NCI-H1436 treated with DMSO at 0.1 percent for 48 hours (cell line): ENCODE measurements around the gene TRAK1.
"Not testable (repeated sequence)": the region's sequence is repeated elsewhere in the genome, so short reads cannot be mapped to it uniquely, and the experiment has no call there.

Experiments
- DNase-seq: peaks from one replicate; lab custom pipeline; 2025; lab: John Stamatoyannopoulos, UW

TRAK1 gene

GRCh38 chr3:42097566-42097946 is 6.4 kb downstream of the TRAK1 start:
- DNase-seq = no peak

GRCh38 chr3:42098171-42098570 is 7.0 kb downstream of the TRAK1 start:
- no peak for DNase-seq

- DNase-seq = no peak
Measured at GRCh38 chr3:42099020-42099765, 8.0 kb downstream of the TRAK1 start.

DNA sequence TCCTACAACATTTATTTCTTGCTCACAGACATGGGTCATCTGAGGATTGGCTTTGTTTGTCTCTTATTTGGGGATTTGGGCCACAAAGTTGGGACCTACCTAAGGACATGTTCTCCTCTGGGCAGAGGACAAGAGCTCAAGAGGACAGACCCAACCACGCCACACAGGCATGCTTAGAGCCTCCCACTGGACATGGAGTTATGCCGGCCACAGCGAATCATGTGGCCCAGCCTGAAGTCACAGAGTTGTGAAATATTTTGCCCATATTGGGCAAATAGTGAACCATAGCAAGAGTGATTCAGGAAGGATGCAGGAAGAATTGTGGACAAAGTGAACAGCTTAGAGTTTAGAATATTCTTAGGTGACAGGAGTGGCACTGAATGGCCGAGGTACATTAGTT is 9.9 kb downstream of the TRAK1 start:
- no peak for DNase-seq

DNA sequence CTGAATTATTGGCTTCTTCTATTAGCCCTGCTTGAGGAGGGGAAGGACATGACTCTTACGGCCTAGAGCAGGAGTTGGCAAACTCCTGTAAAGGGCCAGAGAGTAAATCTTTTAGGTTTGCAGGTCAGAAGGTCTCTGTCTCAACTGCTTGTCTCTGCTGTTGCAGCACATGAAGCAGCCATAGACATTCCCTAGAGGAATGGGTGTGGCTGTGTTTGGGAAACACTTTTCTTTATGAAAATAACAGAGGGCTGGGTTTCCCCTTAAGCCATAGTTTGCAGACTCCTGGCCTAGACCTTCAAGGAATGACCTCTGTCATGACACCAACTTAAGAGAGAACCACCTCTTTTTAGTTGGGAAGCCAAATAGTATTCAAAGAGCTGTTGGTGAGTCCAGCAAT is 10.3 kb downstream of the TRAK1 start:
- no peak for DNase-seq

DNA sequence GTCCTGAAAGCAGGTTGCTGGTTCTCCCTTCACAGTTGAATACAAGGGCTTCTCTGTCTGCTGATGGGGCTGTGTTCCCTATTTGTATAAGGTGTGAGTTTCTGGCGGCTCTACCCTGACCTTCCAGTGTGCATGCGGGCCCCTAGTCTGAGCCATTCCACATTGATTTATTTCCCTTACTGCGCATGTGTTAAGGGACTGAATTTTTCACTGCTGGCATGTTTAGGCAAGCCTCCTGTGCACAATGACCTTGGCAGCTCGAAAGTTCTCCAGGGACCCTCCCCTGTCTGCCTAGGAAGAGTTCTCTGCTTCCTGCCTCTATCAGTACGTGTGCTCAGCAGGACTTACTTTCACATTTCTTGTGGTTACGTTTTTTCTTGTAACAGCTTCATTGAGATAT is 11.4 kb downstream of the TRAK1 start:
- no peak for DNase-seq

GRCh38 chr3:42103921-42104665 is 12.9 kb downstream of the TRAK1 start:
- not testable (repeated sequence) for DNase-seq

GRCh38 chr3:42105994-42106393 is 14.8 kb downstream of the TRAK1 start:
- DNase-seq = not testable (repeated sequence)

GRCh38 chr3:42106646-42107045 is 15.5 kb downstream of the TRAK1 start:
- no peak for DNase-seq

DNA sequence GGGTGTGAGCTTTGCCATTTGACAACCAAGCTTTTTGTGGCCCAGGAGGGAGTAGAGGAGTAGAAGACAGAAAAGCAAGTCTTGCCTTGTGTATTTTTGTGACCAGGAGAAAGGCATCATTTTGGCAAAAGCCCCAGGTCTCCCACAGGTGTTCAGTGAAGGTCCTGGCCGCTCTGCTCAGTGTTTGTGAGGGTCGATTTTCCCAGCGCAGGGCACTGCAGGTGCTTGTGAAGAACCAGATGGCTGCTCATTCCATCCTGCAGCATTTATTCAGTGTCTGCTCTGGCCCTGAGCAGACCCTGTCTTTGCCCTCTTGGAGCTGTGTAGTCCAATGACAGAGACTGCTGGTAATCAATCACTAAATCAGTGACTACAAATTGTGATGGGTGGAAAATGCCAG is 19.5 kb downstream of the TRAK1 start:
- no peak for DNase-seq

- no peak for DNase-seq
Measured at GRCh38 chr3:42114130-42114725, 23.1 kb downstream of the TRAK1 start.

DNA sequence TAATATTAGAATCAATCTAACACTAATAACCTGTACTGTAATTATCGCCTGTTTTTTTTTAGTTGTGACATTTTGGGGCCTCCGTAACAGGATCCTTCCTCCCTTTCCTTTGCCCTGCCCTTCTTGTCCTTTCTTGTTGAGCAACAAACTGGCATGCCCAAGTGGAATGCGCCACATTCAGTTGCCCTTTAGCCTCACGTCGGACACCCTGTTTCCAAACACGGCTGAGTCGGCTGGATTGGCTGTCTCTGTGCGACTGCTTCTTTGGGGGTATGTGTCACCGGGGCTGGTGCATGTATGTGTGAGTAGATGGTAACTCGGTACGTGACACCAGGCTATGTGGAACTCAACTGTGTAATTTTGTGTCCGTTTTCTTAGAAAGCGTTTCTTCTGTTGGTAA is 24.1 kb downstream of the TRAK1 start:
- no peak for DNase-seq

- no peak for DNase-seq
Measured at GRCh38 chr3:42115946-42116345, 24.8 kb downstream of the TRAK1 start.

- DNase-seq = no peak
Measured at GRCh38 chr3:42116466-42116865, 25.3 kb downstream of the TRAK1 start.

GRCh38 chr3:42117175-42118008 is 26.2 kb downstream of the TRAK1 start:
- no peak for DNase-seq

- no peak for DNase-seq
Measured at GRCh38 chr3:42118762-42119361, 27.7 kb downstream of the TRAK1 start.

DNA sequence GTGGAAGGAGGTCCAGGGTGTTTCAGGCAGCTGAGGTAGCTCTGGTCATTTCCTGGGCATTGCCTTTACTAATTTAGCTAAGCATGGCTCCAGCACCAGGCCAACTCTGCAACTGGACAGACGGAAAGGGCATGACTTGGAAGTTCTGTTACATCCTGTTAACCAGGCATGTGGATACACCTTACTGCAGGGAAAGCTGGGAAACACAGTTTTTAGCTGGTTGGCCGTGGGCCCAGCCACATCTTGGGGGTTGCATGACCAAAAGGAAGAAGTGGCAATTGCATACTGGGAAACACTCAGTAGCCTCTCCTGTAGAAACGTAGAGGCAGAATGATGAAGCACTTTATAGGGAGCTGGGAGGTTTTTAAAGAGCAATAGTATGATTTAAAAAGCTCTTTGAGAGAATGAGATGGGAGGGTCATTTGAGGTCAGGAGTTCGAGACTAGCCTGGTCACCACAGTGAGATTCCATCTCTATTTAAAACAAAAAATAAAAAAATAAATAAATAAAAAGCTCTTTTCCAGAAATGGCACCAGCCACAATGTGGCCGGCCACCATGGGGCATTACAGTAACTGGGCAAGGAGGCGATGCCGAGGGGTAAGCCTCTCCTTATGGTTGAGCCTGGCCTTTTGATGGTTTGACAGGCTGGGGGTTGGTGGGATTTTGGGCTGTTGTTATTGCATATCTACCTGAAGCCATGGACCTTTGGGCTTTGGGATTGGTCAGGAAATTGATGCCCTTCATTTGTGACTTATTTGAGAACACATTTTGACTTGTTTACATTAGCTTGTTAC is 28.6 kb downstream of the TRAK1 start:
- DNase-seq = no peak

GRCh38 chr3:42120866-42121265 is 29.7 kb downstream of the TRAK1 start:
- DNase-seq = no peak

DNA sequence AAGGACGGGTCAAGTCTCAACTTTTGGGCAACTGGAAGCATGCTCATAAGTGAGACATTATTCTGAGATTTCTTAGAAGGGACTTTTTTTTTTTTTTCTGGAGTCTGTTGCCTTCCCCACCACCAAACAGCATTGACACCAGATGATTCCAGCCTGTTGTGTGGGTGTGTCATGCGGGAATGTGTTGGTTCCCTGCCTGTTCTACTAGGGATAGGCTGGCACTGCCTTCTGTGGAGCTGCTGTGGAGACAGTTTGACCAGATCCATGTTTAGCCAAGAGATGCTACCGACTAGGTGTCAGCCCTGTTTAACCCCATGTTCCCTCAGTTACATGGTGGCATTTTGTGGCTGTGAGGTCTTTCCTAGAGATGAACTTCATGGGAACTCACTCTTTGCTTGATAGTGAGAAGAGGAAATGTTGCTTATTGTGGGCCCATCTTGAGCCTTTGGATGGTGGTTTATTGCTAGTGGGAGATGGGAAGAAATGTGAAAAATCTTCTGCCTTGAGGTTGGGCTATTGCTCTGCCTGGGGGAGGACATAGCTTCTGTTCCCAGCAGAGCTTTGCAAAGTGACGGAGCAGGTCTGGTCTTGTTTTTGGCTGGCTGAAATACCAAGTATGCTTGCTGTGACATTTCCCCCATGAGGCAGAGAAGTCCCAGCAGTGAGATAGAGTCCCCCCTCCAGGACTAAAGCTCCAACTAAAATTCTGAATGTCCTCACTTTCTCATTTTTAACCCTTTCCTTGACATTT is 31.3 kb downstream of the TRAK1 start:
- no peak for DNase-seq

DNA sequence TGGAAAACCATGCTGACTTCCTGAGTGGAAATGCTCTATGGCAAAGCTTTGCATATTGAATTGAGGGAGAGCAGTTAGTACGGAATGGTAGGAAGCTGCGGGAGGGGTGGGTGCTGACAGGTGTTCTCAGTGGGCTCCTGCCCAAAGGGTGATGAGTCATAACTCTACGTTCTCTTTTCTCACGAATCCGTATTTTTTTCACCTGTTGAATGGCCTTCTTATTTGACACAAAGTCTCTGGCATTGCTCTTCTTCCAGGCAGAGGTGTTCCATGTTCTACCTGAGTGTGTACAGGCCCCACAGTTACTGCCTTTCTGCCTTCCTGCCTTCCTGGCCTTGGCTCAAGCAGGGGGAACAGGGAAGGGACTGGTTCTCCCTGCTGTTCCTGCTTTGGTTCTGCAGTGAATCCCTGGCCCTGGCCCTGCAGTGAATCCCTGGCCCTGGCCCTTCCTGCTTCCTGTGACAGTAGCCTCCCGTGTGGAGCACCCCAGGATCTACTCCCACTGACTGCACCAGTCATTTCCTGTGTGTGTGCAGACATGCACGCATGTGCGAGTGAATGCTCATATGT is 31.9 kb downstream of the TRAK1 start:
- no peak for DNase-seq
